ENCODE data around the gene TEAD4.

The TEAD4 gene

DNA sequence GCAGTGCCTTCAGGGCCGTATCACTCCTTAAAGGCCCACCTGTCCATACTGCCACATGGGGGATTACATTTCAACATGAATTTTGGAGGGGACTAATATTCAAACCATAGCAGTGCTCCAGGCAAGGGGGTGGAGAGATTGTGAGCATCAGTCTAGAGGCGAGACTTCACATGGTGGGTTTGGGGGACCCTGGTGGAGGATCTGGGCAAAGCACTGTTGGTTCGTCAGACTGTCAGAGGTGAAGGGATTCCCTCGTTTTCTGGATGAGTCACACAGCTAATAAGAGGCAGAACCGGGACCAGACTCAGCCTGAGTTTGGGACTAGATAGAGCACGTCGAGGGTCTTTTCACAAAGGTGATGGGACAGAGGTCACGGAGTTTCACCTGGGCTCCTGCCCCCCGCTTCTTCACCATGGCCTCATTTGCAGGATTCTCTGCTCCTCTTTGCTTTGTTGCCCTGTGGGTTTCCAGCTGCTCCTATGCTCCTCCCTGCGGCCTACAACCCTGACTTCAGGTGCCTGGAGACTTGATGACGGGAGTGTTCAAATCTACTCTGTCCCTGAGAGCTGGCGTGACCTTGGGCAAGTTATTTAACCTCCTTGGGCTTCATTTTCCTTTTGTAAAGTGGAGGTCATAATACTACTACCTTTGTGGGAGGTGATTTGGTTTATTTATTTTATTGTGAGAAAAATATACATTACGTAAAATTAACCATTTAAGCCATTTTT, 41.5 kb downstream of the TEAD4 start:
- no peaks in the 10 kb centered on the region for H3K9me3 ChIP-seq (ENCODE audit: insufficient read depth, low read length)
- H3K36me3 ChIP-seq (replicated peaks; ENCODE audit: low read depth, low read length), result no peaks in the 10 kb centered on the region
- H3K27me3 ChIP-seq (ENCODE audit: low read depth, low read length), result no peaks in the 10 kb centered on the region
- H4K20me1 ChIP-seq (ENCODE audit: insufficient read depth, low read length), result peaks cover 4% of the 10 kb centered on the region; the same call in 1 of the 2 replicates
- no peaks in the 10 kb centered on the region for H3K79me2 ChIP-seq (ENCODE audit: low read length)
- no peak overlapping the region for H3K9ac ChIP-seq (ENCODE audit: low read length)
- H3K4me1 ChIP-seq (ENCODE audit: low read length), result no peaks in the 10 kb centered on the region
- TF ChIP-seq EZH2phosphoT487 (IDR thresholded peaks at IDR 0.05; ENCODE audit: low read depth), result no peak
- no peak overlapping the region for H3K27ac ChIP-seq (ENCODE audit: low read length)
- no peak overlapping the region for H3K4me3 ChIP-seq (ENCODE audit: low read length)
- H3K4me2 ChIP-seq (ENCODE audit: low read length), result no peak overlapping the region
- no peak overlapping the region for H2AFZ ChIP-seq (ENCODE audit: low read depth, low read length)

GRCh38 chr12:3002646-3003045, 43.4 kb downstream of the TEAD4 start:
- H3K27ac ChIP-seq (ENCODE audit: low read length), result no peak overlapping the region
- H3K4me3 ChIP-seq (ENCODE audit: low read length), result no peak overlapping the region
- peaks cover 4% of the 10 kb centered on the region; the same call in 1 of the 2 replicates for H4K20me1 ChIP-seq (ENCODE audit: insufficient read depth, low read length)
- H3K9me3 ChIP-seq (ENCODE audit: insufficient read depth, low read length), result no peaks in the 10 kb centered on the region
- no peak overlapping the region for H3K4me2 ChIP-seq (ENCODE audit: low read length)
- H3K4me1 ChIP-seq (ENCODE audit: low read length), result no peaks in the 10 kb centered on the region
- no peaks in the 10 kb centered on the region for H3K27me3 ChIP-seq (ENCODE audit: low read depth, low read length)
- no peaks in the 10 kb centered on the region for H3K79me2 ChIP-seq (ENCODE audit: low read length)
- no peak overlapping the region for H2AFZ ChIP-seq (ENCODE audit: low read depth, low read length)
- no peaks in the 10 kb centered on the region for H3K36me3 ChIP-seq (replicated peaks; ENCODE audit: low read depth, low read length)
- TF ChIP-seq EZH2phosphoT487 (IDR thresholded peaks at IDR 0.05; ENCODE audit: low read depth) (no peak), CTCF (IDR thresholded peaks at IDR 0.05; ENCODE audit: low read depth, low read length) (no peak)
- H3K9ac ChIP-seq (ENCODE audit: low read length), result no peak overlapping the region

GRCh38 chr12:3003357-3003992, 44.3 kb downstream of the TEAD4 start:
- no peak overlapping the region for H2AFZ ChIP-seq (ENCODE audit: low read depth, low read length)
- no peaks in the 10 kb centered on the region for H3K4me1 ChIP-seq (ENCODE audit: low read length)
- H3K4me3 ChIP-seq (ENCODE audit: low read length), result no peak overlapping the region
- H3K27me3 ChIP-seq (ENCODE audit: low read depth, low read length), result no peaks in the 10 kb centered on the region
- no peak overlapping the region for H3K9ac ChIP-seq (ENCODE audit: low read length)
- no peaks in the 10 kb centered on the region for H3K9me3 ChIP-seq (ENCODE audit: insufficient read depth, low read length)
- no peak for TF ChIP-seq CTCF (IDR thresholded peaks at IDR 0.05; ENCODE audit: low read depth, low read length)
- no peak for TF ChIP-seq EZH2phosphoT487 (IDR thresholded peaks at IDR 0.05; ENCODE audit: low read depth)
- H3K36me3 ChIP-seq (replicated peaks; ENCODE audit: low read depth, low read length), result no peaks in the 10 kb centered on the region
- no peaks in the 10 kb centered on the region for H4K20me1 ChIP-seq (ENCODE audit: insufficient read depth, low read length)
- H3K79me2 ChIP-seq (ENCODE audit: low read length), result no peaks in the 10 kb centered on the region
- H3K4me2 ChIP-seq (ENCODE audit: low read length), result no peak overlapping the region
- no peak overlapping the region for H3K27ac ChIP-seq (ENCODE audit: low read length)

GRCh38 chr12:3004655-3005565, 45.7 kb downstream of the TEAD4 start:
- no peak overlapping the region for H3K27ac ChIP-seq (ENCODE audit: low read length)
- no peak overlapping the region for H3K9ac ChIP-seq (ENCODE audit: low read length)
- peak; percentile 21; the same call in 1 of the 2 replicates for TF ChIP-seq CTCF (IDR thresholded peaks at IDR 0.05; ENCODE audit: low read depth, low read length)
- no peak for TF ChIP-seq EZH2phosphoT487 (IDR thresholded peaks at IDR 0.05; ENCODE audit: low read depth)
- no peak overlapping the region for H3K4me2 ChIP-seq (ENCODE audit: low read length)
- no peaks in the 10 kb centered on the region for H4K20me1 ChIP-seq (ENCODE audit: insufficient read depth, low read length)
- no peaks in the 10 kb centered on the region for H3K79me2 ChIP-seq (ENCODE audit: low read length)
- no peaks in the 10 kb centered on the region for H3K4me1 ChIP-seq (ENCODE audit: low read length)
- H3K27me3 ChIP-seq (ENCODE audit: low read depth, low read length), result no peaks in the 10 kb centered on the region
- no peak overlapping the region for H3K4me3 ChIP-seq (ENCODE audit: low read length)
- no peaks in the 10 kb centered on the region for H3K36me3 ChIP-seq (replicated peaks; ENCODE audit: low read depth, low read length)
- no peak overlapping the region for H2AFZ ChIP-seq (ENCODE audit: low read depth, low read length)
- H3K9me3 ChIP-seq (ENCODE audit: insufficient read depth, low read length), result no peaks in the 10 kb centered on the region
